GM15510 (cell line): ENCODE results near the gene ADNP.

Experiments
- POLR2A ChIP-seq: IDR thresholded peaks from 3 replicates; pipeline ENCODE4 v1.6.1; 2011; ENCODE audit warnings: borderline replicate concordance; ENCODE audit not compliant: insufficient read length; ENCODE audit errors: extremely low read depth

ADNP gene

GRCh38 chr20:50850721-50851286, 80.4 kb downstream of the ADNP start:
- no peak for TF ChIP-seq POLR2A

- no peak for TF ChIP-seq POLR2A
Observed at GRCh38 chr20:50848846-50849673, 82.2 kb downstream of the ADNP start.

- no peak for TF ChIP-seq POLR2A
Observed at GRCh38 chr20:50848341-50848808, 82.9 kb downstream of the ADNP start.

- TF ChIP-seq POLR2A = no peak
Observed at GRCh38 chr20:50845566-50846215, 85.5 kb downstream of the ADNP start.

GRCh38 chr20:50844430-50845100, 86.7 kb downstream of the ADNP start:
- peak; percentile 42 for TF ChIP-seq POLR2A

GRCh38 chr20:50843331-50844276, 87.6 kb downstream of the ADNP start:
- no peak for TF ChIP-seq POLR2A

- no peak for TF ChIP-seq POLR2A
Observed at GRCh38 chr20:50842821-50843220, 88.4 kb downstream of the ADNP start.
